Small intestine (tissue), 7 donors: ENCODE results near the gene FHL3. TPM values are rescaled to one million over a fixed set of nuclear protein-coding genes. Genes with fewer than 3 reads are reported as not detected.
"Not testable (repeated sequence)": the region's sequence is repeated elsewhere in the genome, so short reads cannot be mapped to it uniquely, and the experiment has no call there.

Experiments
- DNase-seq, 2 donors: peaks; one replicate each; pipeline versions ENCODE4 v3.0.0 to v3.0.0-alpha.2; 2013
- FAIRE-seq: peaks from 2 replicates; lab custom pipeline; 2012; peaks lifted over from hg19 to GRCh38; lab: Jason Lieb, UNC
- H3K27ac ChIP-seq, 3 donors: one replicate each; pipeline ENCODE4 v1.5.1; 2013; ENCODE audit warnings: low read length in 2 of 3, mild to moderate bottlenecking in 2 of 3, control low read depth in 1 of 3, inconsistent platforms in 1 of 3, low read depth in 1 of 3, moderate library complexity in 1 of 3
- H3K27me3 ChIP-seq, 3 donors: one replicate each; pipeline ENCODE4 v1.6.1; 2013; ENCODE audit warnings: low read length in 3 of 3, inconsistent platforms in 1 of 3; ENCODE audit not compliant: control insufficient read depth in 3 of 3, insufficient read depth in 3 of 3
- H3K36me3 ChIP-seq, 3 donors: one replicate each; pipeline ENCODE4 v1.6.1; 2013; ENCODE audit warnings: low read length in 3 of 3, inconsistent platforms in 1 of 3, low read depth in 1 of 3, mild to moderate bottlenecking in 1 of 3, moderate library complexity in 1 of 3; ENCODE audit not compliant: control insufficient read depth in 3 of 3, insufficient read depth in 2 of 3
- H3K4me1 ChIP-seq, 3 donors: one replicate each; pipeline ENCODE4 v1.6.1; 2013; ENCODE audit warnings: low read length in 2 of 3, inconsistent platforms in 1 of 3, low read depth in 1 of 3, mild to moderate bottlenecking in 1 of 3, moderate library complexity in 1 of 3; ENCODE audit not compliant: control insufficient read depth in 3 of 3, insufficient read depth in 2 of 3
- H3K4me3 ChIP-seq, 3 donors: one replicate each; pipeline ENCODE4 v1.5.1; 2013; ENCODE audit warnings: low read length in 3 of 3, control low read depth in 1 of 3, inconsistent platforms in 1 of 3, low read depth in 1 of 3, mild to moderate bottlenecking in 1 of 3, moderate library complexity in 1 of 3
- H3K9me3 ChIP-seq, 2 donors: one replicate each; pipeline ENCODE4 v1.6.1; 2013; ENCODE audit warnings: low read depth in 1 of 2, low read length in 1 of 2; ENCODE audit not compliant: control insufficient read depth in 2 of 2, insufficient read depth in 1 of 2
- WGBS, 3 donors: extraction: QIAGEN DNeasy Blood & Tissue Kit; methylation state at CpG; one replicate each; pipeline ENCODE4 v1.1.7; 2013; 5-methylcytosine and 5-hydroxymethylcytosine counted together
- polyA plus RNA-seq, 4 donors: library from polyadenylated mRNA; stranded (reverse) in 3 of 4; unstranded in 1 of 4; fragments of 200-250 nt in 3 of 4; fragments of 120-200 nt in 1 of 4; gene quantifications; one replicate each; pipeline versions ENCODE4 v1.2.1 to v1.2.3, GENCODE V29; 2013
- donor health status: healthy with polysubstance abuse.
- donor health status: control.
- donor health status: control.
- donor health status: Bipolar disorder and iron deficiency.
- donor health status: healthy.

Gene FHL3
- polyA plus RNA-seq, 4 donors: 0.89 to 8.1 (median 6.3) TPM

DNA sequence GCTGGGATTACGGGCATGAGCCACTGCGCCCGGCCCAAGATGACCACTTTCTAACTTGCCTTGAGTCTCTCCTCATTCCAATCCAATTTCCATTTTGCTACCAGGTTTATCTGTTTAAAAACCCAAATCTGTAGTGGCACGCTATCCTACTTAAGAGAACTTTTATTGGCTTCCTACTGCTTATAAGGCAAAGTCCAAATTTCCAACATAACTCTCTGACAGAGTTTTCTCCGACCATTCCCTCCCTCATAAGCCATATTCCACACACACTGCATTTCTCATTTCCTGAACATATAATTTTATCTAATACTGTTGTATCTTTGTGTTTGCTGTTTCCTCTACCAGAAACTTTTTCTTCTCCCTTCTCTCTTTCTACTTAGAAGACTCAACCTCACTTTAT, 30.7 kb downstream of the FHL3 start:
- H3K4me3 ChIP-seq: no peak overlapping the region
- FAIRE-seq: no peak
- H3K27me3 ChIP-seq: no peaks in the 10 kb centered on the region
- H3K36me3 ChIP-seq: peaks cover 0 to 34% (median 17%) of the 10 kb centered on the region in 3 donors
- H3K4me1 ChIP-seq: no peaks in the 10 kb centered on the region
- no peaks in the 10 kb centered on the region for H3K9me3 ChIP-seq
- 81 to 93% (median 84%) methylated on average over 5 of the region's 5 CpGs for WGBS, 3 donors
- DNase-seq: peak in 1 of 2 donors; percentile 54
- H3K27ac ChIP-seq: no peak overlapping the region

DNA sequence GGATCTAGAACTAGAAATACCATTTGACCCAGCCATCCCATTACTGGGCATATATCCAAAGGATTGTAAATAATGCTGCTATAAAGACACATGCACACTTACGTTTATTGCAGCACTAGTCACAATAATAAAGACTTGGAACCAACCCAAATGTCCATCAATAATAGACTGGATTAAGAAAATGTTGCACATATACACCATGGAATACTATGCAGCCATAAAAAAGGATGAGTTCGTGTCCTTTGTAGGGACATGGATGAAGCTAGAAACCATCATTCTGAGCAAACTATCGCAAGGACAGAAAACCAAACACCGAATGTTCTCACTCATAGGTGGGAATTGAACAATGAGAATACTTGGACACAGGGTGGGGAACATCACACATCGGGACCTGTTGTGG, 31.6 kb downstream of the FHL3 start:
- not testable (repeated sequence) for FAIRE-seq, H3K9me3 ChIP-seq, H3K27ac ChIP-seq, H3K4me3 ChIP-seq, H3K4me1 ChIP-seq, H3K27me3 ChIP-seq
- H3K36me3 ChIP-seq: peaks cover 0 to 34% (median 16%) of the 10 kb centered on the region in 3 donors
- DNase-seq: peak in 1 of 2 donors; percentile 14
- WGBS, 3 donors: 82 to 90% (median 89%) methylated on average over 5 of the region's 5 CpGs

DNA sequence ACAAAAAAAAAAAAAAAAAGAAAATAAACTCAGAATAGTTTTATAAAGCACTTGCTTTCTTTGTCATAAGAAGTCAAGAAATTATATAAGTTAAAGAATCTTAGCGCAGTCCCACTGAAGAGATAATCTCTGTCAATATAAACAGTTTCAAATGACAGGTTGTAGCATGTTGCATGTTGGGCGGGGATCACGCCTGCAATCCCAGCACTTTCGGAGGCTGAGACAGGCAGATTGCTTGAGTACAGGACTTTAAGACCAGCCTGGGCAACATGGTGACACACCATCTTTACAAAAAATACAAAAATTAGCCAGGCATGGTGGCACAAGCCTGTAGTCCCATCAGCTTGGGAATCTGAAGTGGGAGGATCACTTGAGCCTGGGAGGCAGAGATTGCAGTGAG, 40.0 kb downstream of the FHL3 start:
- Histone ChIP-seq H3K27me3 (no peaks in the 10 kb centered on the region), H3K9me3 (no peaks in the 10 kb centered on the region), H3K27ac (no peak overlapping the region), H3K4me1 (no peaks in the 10 kb centered on the region), H3K36me3 (peaks cover 7 to 46% (median 19%) of the 10 kb centered on the region in 3 donors), H3K4me3 (no peak overlapping the region)
- FAIRE-seq: no peak
- DNase-seq: no peak
- 94 to 96% (median 95%) methylated on average over 4 of the region's 4 CpGs for WGBS, 3 donors

DNA sequence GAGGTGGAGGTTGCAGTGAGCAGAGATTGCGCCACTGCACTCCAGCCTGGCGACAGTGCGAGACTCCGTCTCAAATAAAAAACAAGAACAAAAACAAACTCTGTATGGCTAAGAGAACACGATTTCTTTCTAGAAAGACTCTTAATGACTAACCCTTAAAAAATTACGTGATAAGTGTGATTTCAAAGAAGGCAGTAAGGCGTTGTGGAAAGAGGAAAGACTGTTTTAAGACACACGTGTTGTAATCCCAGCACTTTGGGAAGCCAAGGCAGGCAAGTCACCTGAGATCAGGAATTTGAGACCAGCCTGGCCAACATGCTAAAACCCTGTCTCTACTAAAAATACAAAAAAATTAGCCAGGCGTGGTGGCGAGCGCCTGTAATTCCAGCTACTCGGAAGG, 41.2 kb downstream of the FHL3 start:
- H3K27me3 ChIP-seq, DNase-seq, H3K4me3 ChIP-seq, H3K4me1 ChIP-seq, H3K27ac ChIP-seq, FAIRE-seq, H3K9me3 ChIP-seq: not testable (repeated sequence)
- 88 to 94% (median 89%) methylated on average over 12 of the region's 12 CpGs for WGBS, 3 donors
- H3K36me3 ChIP-seq: peaks cover 10 to 48% (median 26%) of the 10 kb centered on the region in 3 donors

DNA sequence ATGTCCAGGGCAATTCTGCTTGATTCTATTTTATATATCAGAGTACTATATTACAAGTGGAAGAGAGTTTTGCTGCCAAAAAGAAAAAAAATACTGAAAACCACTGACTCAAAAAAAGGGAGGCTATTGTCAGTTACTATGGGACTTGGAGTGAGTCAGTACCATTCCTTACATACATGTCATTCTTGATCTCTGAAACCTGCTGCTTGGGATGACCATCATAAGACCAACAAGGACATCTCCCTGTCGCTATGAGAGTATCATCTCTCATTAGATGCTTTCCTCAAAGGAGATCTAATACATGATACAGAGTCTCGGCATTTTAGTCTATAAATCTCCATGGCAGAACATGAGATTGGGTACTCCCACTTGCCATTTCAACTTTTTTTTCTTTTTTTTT, 46.6 kb downstream of the FHL3 start:
- whole genome bisulfite sequencing, 3 donors: 90 to 98% (median 95%) methylated on average over 2 of the region's 2 CpGs
- DNase-seq: no peak
- Histone ChIP-seq H3K27ac (no peak overlapping the region), H3K4me3 (no peak overlapping the region), H3K4me1 (peaks cover 0 to 18% (median 0%) of the 10 kb centered on the region in 3 donors), H3K27me3 (no peaks in the 10 kb centered on the region), H3K36me3 (peaks cover 17 to 38% (median 18%) of the 10 kb centered on the region in 3 donors), H3K9me3 (no peaks in the 10 kb centered on the region)
- no peak for FAIRE-seq

DNA sequence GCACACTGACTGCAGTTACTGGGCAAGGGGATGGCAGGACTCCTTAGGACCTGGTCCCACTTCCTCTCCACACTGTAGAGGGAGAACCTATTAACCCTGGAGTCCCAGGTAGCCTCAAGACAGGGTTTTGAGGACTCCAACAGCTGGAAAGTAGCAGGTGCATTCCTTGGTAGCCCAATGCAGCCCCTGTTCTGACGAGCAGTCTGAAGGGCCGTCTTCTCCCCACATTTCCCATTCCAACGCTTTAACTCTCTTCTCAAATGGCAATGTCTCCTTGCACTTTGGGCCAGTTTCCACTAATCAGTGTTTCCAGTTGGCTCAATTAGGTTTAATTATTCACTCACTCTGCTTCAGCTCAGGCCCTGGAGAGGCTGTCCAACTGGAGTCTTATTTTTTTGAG, 49.6 kb downstream of the FHL3 start:
- peak in 1 of 2 donors; percentile 56 for DNase-seq
- Histone ChIP-seq H3K9me3 (no peaks in the 10 kb centered on the region), H3K4me3 (no peak overlapping the region), H3K36me3 (peaks cover 14 to 24% (median 17%) of the 10 kb centered on the region in 3 donors), H3K27me3 (no peaks in the 10 kb centered on the region), H3K4me1 (peaks cover 0 to 18% (median 0%) of the 10 kb centered on the region in 3 donors), H3K27ac (peak overlapping the region in 1 of 3 donors; percentile 40)
- FAIRE-seq: no peak
- 26 to 50% (median 36%) methylated on average over 3 of the region's 3 CpGs for WGBS, 3 donors

DNA sequence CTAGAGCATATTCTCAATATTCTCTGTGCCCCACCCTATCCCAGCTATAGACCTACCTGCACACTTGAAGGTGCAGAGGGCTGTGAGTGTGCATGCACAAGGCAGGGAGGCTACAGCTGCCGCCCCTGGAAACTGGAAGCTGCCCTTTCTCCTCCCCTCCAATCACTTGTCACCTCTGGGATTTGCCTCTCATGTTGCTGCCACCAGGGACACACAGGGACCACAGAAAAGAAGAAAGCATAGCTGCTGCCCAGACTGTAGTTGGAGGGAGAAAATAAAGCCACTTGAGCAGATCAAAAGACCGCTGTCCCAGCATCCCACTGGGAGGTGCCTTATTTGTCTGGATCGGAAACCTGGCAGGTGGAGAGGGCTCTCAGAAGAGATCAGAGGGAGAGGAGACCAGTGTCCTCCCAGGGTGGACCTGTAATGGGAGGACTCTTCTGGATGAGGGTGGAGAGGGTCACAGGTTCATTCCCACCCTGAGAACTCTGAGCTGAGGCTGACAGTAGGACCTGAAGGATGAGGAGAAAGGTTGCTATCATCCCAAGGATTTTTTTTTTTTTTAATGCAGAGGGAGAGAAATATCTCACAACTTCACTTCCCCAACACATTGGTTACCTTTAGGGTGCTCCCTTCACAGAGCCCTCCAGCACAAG, 50.9 kb downstream of the FHL3 start:
- H3K36me3 ChIP-seq: peaks cover 11 to 18% (median 13%) of the 10 kb centered on the region in 3 donors
- H3K9me3 ChIP-seq: no peaks in the 10 kb centered on the region
- 57 to 63% (median 62%) methylated on average over 3 of the region's 3 CpGs for WGBS, 3 donors
- H3K4me3 ChIP-seq: no peak overlapping the region
- FAIRE-seq: no peak
- H3K27ac ChIP-seq: no peak overlapping the region
- H3K27me3 ChIP-seq: no peaks in the 10 kb centered on the region
- DNase-seq: peak in 1 of 2 donors; percentile 40
- H3K4me1 ChIP-seq: peaks cover 0 to 18% (median 0%) of the 10 kb centered on the region in 3 donors

DNA sequence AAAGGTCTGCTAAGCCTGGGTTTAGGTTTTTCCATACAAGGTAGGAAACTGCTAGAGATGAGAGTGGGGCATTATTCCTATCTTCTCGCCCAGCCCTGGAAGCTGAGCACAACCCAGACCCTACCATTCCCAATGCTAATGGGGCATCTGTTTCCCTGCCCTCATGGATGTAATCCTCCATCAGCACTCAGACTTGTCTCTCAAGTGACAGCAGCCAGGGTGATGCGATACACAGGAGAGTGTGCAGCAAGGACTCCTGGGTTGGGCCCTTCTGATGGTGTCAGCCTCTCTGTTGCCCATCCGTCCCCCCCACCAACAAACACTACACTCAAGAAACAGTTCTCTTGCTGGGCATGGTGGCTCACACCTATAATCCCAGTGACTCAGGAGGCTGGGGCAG, 52.6 kb downstream of the FHL3 start:
- 93 to 94% (median 93%) methylated on average over 3 of the region's 3 CpGs for WGBS, 3 donors
- Histone ChIP-seq H3K9me3 (no peaks in the 10 kb centered on the region), H3K4me1 (peaks cover 0 to 18% (median 0%) of the 10 kb centered on the region in 3 donors), H3K27ac (no peak overlapping the region), H3K4me3 (no peak overlapping the region), H3K36me3 (peaks cover 4 to 12% (median 5%) of the 10 kb centered on the region in 3 donors), H3K27me3 (no peaks in the 10 kb centered on the region)
- no peak for FAIRE-seq
- DNase-seq: no peak
